HG03139 (cell line): ENCODE data around the gene C1QL1.

Experiments
- ATAC-seq: cut with Tn5 transposase; IDR thresholded peaks from one replicate; pipeline ENCODE4 v1.9.1; 2021; ENCODE audit not compliant: unreplicated experiment

Gene C1QL1

DNA sequence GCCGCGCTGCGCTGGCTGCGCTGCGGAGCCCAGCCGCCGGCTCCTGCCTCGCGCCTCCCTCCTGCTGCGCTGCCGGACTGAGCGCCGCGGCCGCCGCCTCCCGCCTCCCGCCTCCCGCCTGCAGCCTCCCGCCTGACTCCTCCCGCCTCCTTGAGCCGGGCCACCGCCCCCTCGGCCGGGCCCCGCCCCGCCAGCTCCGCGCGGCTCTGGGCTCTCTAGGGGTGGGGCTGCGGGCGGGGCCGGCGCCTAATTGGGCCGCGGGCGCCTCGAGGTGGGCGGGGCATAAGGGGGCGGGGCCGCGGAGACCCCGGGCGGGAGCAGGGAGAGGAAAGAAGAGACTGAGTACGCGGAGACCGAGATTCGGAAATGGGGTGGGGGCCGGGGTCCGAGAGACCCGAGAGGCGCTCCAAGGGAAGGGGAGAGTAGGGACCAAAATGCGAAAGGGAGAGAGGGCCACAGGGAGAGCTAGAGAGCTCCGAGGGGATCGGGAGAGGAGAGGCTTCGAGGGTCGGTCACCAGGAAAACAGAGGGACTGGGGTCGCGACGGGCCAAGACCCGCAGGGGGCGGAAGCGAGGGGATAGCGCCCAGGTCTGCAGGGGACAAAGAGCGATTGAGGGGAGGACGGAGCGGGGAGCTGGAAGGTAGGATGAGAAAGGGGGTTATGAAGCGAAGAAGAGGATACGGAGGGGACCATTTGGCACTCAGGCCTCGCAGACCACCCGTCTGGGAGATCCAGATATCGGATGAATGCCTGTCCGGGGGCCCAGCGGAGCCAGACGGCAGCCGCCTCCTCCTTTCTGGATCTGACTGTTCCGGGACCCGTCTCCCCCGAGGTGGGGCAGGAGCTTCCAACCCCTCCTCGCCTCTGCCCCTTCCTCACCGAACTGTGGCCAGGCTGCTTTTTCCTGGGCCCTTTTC, at the start of gene C1QL1:
Gene C1QL1 (minus strand): TSS at position 79 of the 919 bp plus-strand sequence. CDS start 255 bp downstream, outside the sequence.
- ATAC-seq: peak; percentile 85

DNA sequence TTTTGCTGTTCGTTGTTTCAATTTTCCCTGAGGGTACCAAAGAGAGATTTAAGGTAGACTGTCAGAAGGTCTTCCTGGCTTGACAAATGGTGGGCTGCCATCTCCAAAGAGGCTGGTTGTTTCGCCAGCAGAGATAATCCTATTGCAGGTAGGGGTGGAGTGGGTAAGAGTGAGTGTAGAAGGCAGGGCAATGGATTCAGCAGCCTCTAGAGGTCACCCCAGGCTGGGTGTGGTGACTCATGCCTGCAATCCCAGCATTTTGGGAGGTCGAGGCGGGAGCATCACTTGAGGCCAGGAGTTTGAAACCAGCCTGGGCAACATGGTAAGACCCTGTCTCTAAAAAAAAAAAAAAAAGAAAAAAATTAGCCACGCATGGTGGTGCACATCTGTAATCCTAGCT, 48.7 kb upstream of the C1QL1 start:
- ATAC-seq: no peak

DNA sequence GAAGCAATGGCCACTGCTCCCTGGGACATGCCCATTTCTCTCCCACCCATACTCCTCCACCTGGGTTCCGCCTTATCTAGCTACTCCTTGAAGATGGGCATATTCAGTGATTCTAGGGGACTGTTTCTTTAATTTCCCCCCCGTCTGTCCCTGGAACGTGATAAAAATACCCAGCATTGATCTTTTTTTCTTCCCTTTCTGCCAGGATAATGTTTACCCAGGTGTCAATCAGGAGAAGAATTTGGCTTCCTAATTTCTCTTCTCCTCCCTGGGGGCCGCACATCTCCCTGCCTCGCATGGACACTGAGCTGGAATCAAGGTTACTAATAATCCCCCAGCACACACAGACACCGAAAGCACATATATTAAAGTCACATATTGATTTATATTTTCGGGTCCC, 48.1 kb upstream of the C1QL1 start:
- no peak for ATAC-seq

DNA sequence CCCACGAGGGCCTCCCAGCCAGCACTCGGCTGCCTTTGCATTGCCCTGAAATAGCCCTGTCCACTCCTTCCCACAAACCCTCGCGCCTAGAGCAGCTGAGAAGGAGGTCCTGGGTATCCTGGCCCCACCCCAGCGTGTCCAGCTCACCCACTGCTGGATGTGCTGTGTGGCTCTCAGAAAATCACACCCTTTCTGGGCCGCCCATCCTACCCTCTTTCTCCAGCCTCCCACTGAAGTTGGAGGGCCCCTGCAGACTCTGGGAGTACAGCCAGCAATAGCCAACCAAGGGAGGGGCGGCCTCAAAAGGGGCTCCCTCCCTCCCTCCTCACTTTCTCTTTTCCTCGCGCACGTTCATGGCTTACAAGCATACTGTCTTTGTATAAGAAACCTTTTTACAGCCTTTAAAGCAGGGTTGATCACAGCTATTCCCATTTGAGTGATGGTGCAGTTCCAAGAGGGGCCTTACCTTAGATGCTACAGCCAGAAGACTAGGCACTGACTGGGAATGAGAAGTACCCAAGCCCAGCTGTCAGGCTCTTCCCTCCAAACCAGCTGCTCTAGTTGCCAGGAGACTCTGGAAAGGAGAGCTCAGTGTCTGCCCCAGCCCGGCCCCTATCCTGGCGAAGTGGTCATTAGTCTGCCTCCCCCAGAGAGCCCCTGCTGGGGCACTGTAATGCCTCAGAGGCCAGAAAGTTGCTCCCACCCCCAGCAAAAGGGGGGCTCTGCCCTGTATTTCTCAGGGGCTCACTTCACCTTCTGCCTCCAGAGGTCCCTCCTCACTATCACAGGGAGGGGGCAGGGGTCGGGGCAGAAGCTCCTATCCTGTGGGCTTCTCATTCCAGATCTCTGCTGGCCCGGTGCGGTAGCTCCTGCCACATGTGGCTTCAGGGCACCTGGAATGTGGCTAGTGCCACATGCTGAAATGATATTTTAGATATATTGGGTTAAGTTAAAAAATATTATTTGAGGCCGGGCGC, 45.2 kb upstream of the C1QL1 start:
- ATAC-seq: no peak

GRCh38 chr17:45011767-45012166, 43.7 kb upstream of the C1QL1 start:
- no peak for ATAC-seq

DNA sequence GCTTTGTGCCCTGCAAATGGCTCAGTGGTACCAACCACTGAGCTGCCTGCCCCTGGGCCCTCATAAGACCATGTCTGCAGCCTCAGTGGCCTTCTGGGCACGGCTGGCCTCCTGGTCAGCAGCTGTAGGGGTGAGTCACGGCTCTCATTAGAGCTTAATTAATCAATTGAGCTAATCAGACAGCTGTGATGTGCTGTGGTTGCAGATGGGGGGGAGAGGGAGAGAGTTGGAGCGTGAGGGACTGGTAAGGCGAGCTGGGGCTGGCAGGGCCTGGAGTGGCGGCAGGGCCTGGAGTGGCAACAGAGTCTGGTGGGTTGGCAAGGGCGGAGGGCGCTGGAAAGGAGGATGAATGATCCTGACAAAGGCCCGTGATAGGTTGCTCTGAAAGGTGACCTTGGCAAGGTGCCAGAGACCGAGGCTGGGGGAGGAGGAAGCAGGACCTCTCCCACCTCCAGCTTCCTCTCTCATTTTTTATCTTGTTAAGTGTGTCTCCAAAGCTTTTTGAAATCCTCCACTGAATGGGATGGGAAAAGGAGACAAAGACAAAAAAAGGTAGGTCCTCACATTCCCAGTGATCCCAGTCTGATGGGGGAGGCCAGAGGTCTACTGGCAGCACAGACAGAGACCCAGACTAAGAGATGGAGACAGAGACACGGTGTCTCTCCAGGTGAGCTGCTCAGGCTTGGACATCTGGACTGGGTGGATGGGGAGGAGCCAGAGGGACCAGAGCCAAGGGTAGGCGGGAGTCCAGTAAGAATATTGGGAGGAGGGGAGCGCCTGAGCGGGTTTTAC, 41.8 kb upstream of the C1QL1 start:
- ATAC-seq: no peak

- no peak for ATAC-seq
Observed at GRCh38 chr17:45008216-45008615, 40.1 kb upstream of the C1QL1 start.

DNA sequence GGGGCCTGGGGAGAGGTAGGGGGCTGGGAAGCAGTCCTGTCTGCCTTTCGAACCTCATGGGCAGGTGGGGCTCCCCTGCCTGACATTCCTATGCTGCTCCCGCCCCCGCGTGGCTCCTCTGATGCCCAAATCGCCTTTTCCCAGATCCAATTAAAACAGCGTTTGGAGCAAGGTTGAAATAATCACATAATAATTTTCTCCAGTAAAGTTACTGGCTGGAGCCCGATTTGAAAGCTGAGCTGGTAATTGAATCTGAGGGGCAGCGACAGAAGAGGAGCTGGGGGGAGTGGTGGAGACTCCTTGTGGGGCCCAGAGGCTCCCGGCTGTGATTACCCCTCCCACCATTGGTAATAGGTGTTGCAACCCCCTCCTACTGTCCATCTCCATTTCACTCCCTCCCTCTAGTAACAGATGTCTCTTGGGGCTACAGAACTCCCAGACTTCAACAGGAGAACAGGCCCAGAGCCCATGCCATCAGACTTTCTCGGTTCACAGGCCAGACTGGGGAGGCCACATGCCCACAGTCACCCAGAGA, 38.9 kb upstream of the C1QL1 start:
- no peak for ATAC-seq

DNA sequence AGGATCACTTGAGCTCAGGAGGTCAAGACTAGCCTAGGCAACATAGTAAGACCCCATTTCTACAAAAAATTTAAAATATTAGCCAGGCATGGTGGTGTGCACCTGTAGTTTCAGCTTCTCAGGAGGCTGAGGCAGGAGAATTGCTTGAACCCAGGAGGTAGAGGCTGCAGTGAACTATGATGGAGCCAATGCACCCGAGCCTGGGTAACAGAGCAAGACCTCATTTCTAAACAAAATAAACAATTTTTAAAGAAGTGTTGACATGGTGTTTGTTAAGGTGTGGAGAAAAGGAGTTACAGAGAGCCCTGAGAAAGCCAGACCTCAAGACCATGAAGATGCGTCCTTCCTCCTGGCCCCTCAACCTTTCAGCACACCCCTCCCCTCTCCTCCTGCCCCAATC, 37.6 kb upstream of the C1QL1 start:
- no peak for ATAC-seq

DNA sequence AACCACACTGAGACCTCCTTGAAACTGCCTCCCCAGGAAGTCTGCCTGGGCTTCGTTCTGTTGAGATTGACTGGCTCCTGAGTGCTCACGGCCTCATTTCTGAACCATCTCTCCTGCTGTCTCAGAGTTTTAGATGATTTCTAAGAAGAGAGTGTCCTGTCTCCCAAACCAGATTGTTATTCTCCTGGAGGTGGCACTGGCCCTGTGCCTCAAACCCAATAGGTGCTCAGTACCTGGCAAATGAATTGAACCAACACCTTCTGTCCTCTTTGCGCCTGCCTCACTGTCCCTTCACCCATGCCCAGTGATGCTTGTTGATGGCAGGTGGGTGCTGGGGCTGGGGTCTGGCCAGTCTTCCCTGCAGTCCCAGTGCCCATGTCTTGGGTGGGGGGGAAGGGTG, 36.3 kb upstream of the C1QL1 start:
- ATAC-seq: no peak

DNA sequence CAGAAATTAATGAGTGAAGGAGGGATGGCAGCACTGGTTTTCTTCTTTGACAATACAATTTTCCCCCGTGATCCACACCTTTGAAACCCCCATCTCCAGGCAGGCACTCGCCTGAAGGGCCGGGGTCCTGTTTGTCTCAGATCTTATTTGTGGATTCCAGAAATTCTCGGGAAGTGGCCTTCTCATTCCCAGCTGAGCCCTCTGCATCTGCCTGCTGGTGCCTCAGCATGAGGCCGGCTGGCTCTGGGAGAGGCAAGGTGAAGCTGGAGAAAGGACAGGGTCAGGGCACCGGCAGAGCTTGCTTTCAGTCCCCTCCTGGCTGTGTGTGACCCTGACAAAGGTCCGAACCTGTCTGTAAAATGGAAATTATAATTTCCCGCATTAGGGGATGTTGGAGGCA, 35.8 kb upstream of the C1QL1 start:
- ATAC-seq: no peak

DNA sequence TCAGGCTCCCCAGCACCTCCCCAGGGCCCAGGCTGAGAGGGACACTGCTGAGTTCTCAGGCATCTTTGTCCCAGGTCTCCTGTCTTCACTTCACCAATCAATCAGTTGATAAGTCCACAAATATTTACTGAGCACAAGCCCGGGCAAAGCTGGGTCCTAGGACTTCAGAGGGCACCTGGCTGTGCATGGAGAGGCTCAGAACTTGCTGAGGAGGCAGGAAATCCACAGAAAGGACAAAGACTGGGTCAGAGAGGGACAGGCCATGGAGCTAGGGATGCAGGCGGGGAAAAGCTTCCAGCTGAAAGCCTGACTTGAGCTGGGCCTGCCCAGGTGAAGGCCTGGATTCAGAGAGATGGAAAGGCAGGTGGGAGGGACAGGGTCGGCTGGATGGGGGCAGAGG, 33.2 kb upstream of the C1QL1 start:
- ATAC-seq: no peak

DNA sequence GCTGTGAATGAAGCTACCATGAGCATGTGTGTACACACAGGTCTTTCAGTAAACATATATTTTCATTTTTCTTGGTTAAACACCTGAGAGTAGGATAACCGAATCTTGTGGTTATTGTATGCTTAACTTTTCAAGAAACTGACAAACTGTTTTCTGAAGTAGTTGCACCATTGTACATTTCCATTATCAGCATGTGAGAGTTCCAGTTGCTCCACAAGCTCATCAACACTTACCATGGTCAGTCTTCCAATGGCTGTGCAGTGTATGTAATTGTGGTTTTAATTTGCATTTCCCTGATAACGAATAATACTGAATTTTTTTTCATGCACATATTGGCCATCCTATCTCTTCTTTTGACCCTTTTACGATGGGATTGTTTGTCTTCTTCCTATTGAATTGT, 31.3 kb upstream of the C1QL1 start:
- no peak for ATAC-seq

DNA sequence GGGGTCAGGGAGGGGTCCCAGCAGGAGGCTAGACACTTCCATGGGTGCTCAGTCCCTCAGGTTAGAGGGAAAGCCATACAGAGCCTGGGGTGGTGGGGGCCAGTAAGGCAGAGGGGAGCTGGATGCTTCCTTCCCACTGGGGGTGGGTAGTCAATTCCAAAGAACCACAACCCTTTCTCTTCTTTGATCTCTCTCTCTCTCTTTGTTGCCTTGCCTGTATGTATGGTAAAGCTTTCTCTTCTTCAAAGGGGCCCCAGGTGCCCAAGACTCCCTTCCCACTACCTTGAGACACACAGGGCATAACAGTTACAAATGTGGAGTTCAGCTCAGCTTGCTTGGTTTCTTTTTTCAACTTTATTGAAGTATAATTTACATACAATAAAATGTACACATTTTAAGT, 30.5 kb upstream of the C1QL1 start:
- no peak for ATAC-seq

DNA sequence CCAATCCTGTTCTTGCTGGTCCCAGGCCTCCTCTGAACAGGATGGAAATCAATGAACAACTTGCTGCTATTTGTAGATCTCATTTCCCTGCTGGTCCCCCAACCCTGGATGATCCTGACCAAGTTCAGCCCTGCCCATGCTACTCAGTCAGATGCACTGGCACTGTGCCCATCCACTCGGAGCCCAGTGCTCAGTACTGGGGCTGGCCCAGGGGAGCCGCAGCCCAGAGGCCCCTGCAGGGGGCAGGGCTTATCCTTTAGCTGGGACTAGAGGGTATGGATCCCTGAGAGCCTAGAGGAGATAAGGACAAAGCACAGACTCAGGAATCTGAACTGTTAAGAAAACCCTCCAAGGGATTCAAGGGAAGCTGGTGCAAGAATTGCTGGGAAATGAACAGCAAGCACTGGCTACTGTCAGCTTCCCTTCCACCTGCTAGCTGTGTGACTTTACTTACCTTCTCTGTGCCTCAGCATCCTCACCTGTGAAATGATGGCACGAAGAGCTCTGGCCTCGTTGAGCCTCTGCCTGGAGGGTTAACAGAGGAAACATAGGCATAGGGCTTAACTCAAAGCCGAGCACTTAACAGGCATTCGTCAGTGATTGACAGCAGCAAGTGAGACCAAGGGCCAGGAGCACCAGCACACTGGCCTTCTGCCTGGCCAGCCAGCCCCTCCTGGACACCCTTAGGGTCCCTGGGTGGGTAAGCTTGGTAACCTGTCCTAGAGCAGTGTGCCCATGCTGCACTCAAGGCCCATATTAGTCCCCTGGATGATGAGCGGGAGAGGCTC, 29.8 kb upstream of the C1QL1 start:
- ATAC-seq: no peak

DNA sequence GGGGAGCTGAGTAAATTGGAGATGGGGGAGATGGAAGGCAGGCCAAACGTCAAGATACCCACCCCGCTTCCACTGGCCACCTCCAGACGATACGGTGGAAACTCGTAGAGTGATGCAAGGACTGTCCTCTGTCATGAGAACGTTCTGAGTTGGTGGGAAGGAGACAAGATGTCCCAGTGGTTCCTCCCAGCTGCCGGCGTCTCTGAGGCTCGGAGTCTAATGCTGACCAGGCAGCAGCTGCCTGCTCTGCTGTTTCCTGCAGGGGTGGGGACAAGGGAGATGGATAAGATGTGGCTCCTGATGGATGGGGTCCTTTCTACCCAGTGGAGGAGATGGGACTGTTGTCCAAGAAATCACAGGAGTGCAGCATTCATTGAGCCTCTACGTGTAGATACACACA, 28.2 kb upstream of the C1QL1 start:
- ATAC-seq: no peak

GRCh38 chr17:44995436-44996001, 27.4 kb upstream of the C1QL1 start:
- no peak for ATAC-seq

DNA sequence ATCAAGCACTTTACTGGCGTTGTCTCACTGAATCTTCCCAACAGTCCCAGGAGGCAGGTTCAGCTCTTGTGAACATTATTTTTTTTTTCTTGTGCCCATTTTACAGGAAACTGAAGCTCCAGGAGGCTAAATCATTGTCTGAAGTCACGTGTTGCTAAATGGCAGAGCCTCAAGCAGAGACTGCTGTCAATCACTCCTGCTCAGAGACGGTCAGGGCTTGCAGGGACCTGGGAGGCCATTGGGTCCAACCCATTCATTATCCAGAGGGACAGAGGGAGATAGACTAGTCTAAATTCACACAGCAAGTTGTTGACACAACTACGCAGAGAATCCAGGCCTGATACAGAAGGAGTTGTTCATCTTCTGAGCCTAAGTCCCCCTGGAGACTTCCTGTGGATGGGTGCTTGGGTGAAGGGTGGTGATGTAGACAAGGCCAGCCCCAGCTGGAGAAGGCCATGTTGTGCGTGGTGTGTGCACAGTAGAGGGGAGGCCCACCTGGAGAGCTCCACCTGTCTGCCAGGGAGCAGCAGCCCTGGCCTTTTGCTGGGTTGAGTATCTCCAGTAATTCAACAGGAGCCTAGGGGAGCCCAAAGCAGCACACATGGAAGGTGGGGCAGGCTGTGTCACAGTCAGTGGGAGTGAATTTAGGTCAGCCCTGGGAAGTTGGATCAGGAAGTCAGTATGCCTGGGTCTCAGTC, 24.3 kb upstream of the C1QL1 start:
- no peak for ATAC-seq

DNA sequence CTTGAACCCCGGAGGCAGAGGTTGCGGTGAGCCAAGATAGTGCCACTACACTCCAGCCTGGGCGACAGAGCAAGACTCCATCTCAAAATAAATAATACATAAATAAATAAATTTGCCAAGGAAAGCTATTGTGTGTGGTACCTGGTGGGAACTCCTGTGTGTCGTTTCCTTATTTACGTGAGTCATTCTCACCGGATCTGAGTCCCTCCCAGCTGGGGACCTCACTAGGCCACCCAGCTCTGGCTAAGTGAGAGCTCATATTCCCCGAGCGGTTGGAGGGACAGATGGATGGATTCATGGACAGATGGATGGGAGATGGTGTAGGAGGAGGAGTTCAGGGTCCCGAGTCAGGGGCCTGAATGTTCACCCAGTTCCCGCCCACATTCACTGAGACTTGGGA, 22.9 kb upstream of the C1QL1 start:
- ATAC-seq: no peak
